RWPE2 (cell line): ENCODE measurements around the gene LRCOL1.

Experiments used
- ATAC-seq: fragments of 200-7000 bp; cut with Tn5 transposase; 3 replicates; pipeline ENCODE4 v1.9.1; 2021; ENCODE audit warnings: low read depth
- DNase-seq: peaks from one replicate; pipeline ENCODE4 v3.0.0-alpha.2; 2020; ENCODE audit warnings: low spot score
- H3K27ac ChIP-seq: fragments of 450-650 bp; 2 replicates; pipeline ENCODE4 v1.5.1; 2017; ENCODE audit warnings: mild to moderate bottlenecking; ENCODE audit not compliant: poor library complexity, severe bottlenecking
- H3K27me3 ChIP-seq: fragments of 250-450 bp; sonication (Bioruptor Pico); 2 replicates; pipeline ENCODE4 v1.5.1; 2021; ENCODE audit warnings: mild to moderate bottlenecking, moderate library complexity; ENCODE audit not compliant: insufficient read depth, poor library complexity, severe bottlenecking
- H3K36me3 ChIP-seq: fragments of 250-450 bp; sonication (Bioruptor Pico); 2 replicates; pipeline ENCODE4 v1.5.1; 2020; ENCODE audit warnings: low read depth, mild to moderate bottlenecking, moderate library complexity
- H3K4me1 ChIP-seq: fragments of 250-450 bp; sonication (Bioruptor Pico); 2 replicates; pipeline ENCODE4 v1.5.1; 2021; ENCODE audit warnings: mild to moderate bottlenecking, moderate library complexity; ENCODE audit not compliant: insufficient read depth, poor library complexity, severe bottlenecking
- H3K4me3 ChIP-seq: fragments of 250-450 bp; sonication (Bioruptor Pico); 2 replicates; pipeline ENCODE4 v1.5.1; 2021; ENCODE audit warnings: mild to moderate bottlenecking, moderate library complexity; ENCODE audit not compliant: severe bottlenecking
- H3K9me3 ChIP-seq: fragments of 250-450 bp; sonication (Bioruptor Pico); 2 replicates; pipeline ENCODE4 v1.5.1; 2021; ENCODE audit warnings: mild to moderate bottlenecking, moderate library complexity; ENCODE audit not compliant: severe bottlenecking
- TF ChIP-seq, protein P1 (sequence below): fragments of 450-650 bp; IDR thresholded peaks from one replicate; pipeline ENCODE4 v1.5.1; 2017; ENCODE audit warnings: mild to moderate bottlenecking, moderate library complexity; ENCODE audit not compliant: poor library complexity, severe bottlenecking

LRCOL1 gene

GRCh38 chr12:132615579-132616038, 5.2 kb upstream of the LRCOL1 start:
- DNase-seq (no peak), ATAC-seq (no peak)
- Histone ChIP-seq H3K27ac (no peak overlapping the region), H3K9me3 (peaks cover 12% of the 10 kb centered on the region), H3K4me3 (no peak overlapping the region), H3K4me1 (no peaks in the 10 kb centered on the region), H3K36me3 (no peaks in the 10 kb centered on the region), H3K27me3 (peaks cover 43% of the 10 kb centered on the region)
- TF ChIP-seq, protein P1, sequence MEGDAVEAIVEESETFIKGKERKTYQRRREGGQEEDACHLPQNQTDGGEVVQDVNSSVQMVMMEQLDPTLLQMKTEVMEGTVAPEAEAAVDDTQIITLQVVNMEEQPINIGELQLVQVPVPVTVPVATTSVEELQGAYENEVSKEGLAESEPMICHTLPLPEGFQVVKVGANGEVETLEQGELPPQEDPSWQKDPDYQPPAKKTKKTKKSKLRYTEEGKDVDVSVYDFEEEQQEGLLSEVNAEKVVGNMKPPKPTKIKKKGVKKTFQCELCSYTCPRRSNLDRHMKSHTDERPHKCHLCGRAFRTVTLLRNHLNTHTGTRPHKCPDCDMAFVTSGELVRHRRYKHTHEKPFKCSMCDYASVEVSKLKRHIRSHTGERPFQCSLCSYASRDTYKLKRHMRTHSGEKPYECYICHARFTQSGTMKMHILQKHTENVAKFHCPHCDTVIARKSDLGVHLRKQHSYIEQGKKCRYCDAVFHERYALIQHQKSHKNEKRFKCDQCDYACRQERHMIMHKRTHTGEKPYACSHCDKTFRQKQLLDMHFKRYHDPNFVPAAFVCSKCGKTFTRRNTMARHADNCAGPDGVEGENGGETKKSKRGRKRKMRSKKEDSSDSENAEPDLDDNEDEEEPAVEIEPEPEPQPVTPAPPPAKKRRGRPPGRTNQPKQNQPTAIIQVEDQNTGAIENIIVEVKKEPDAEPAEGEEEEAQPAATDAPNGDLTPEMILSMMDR: no peak

DNA sequence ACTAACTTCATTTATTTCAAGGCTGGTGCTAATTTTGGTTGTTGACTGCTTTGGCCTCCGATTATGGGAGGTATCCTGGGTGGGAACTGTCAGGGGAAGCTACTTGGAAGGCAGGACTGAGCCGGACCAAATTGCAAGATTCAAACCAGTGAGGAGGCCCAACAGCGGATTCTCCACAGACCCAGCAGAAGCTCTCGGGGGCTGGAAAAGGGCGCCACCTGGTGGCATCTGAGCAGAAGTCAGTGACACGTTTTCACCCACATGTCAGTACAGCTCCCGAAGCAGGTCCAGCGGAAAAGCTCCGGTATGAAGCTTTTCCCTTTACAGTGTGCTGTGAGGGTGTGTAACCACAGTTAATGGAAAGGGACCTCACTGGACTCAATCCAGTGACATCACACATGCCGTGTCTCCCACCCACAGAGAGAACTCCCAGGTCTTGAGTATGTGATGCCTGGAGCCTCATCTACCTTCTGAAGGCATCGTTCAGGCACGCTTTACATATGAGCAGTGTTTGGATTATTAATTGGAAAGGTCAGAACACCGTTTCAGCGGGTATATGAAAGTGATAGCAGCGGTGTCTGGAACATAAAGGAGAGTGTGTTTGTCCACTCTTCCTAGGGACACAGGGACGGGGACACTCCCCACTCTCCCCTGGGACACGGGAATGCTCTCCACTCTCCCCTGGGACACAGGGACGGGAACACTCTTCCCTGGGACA, 4.6 kb upstream of the LRCOL1 start:
- Histone ChIP-seq H3K4me3 (no peak overlapping the region), H3K9me3 (peaks cover 12% of the 10 kb centered on the region), H3K4me1 (no peaks in the 10 kb centered on the region), H3K36me3 (no peaks in the 10 kb centered on the region), H3K27me3 (peaks cover 44% of the 10 kb centered on the region), H3K27ac (no peak overlapping the region)
- TF ChIP-seq, protein P1: peak; percentile 93
- peak; percentile 75 for ATAC-seq
- DNase-seq: peak; percentile 75

GRCh38 chr12:132614029-132614428, 3.6 kb upstream of the LRCOL1 start:
- ATAC-seq (no peak), DNase-seq (no peak)
- no peaks in the 10 kb centered on the region for H3K36me3 ChIP-seq
- H3K9me3 ChIP-seq: peaks cover 12% of the 10 kb centered on the region
- peaks cover 43% of the 10 kb centered on the region for H3K27me3 ChIP-seq
- TF ChIP-seq, protein P1: no peak
- H3K27ac ChIP-seq: no peak overlapping the region
- no peaks in the 10 kb centered on the region for H3K4me1 ChIP-seq
- no peak overlapping the region for H3K4me3 ChIP-seq

- Histone ChIP-seq H3K36me3 (no peaks in the 10 kb centered on the region), H3K4me1 (no peaks in the 10 kb centered on the region), H3K27ac (no peak overlapping the region), H3K27me3 (peaks cover 31% of the 10 kb centered on the region), H3K9me3 (peaks cover 4% of the 10 kb centered on the region), H3K4me3 (no peak overlapping the region)
- TF ChIP-seq, protein P1: no peak
- DNase-seq: no peak
- no peak for ATAC-seq
These were observed 1.2 kb upstream of the LRCOL1 start for GRCh38 chr12:132611620-132612019.
